Rectal smooth muscle tissue (tissue), 1 donor: ENCODE results near the gene MROH2B.

Experiments used
- H3K27ac ChIP-seq: one replicate; pipeline ENCODE4 v1.7.0; 2013; ENCODE audit warnings: low read depth, low read length, inconsistent platforms
- H3K27me3 ChIP-seq: one replicate; pipeline ENCODE4 v1.7.0; 2013; ENCODE audit warnings: low read length; ENCODE audit not compliant: control insufficient read depth, insufficient read depth
- H3K36me3 ChIP-seq: one replicate; pipeline ENCODE4 v1.7.0; 2013; ENCODE audit warnings: low read length; ENCODE audit not compliant: control insufficient read depth, insufficient read depth
- H3K4me1 ChIP-seq: one replicate; pipeline ENCODE4 v1.7.0; 2013; ENCODE audit warnings: low read length; ENCODE audit not compliant: control insufficient read depth, insufficient read depth
- H3K4me3 ChIP-seq: one replicate; pipeline ENCODE4 v1.7.0; 2013; ENCODE audit warnings: low read length
- H3K9ac ChIP-seq: one replicate; pipeline ENCODE4 v1.7.0; 2013; ENCODE audit warnings: low read length

Gene MROH2B

DNA sequence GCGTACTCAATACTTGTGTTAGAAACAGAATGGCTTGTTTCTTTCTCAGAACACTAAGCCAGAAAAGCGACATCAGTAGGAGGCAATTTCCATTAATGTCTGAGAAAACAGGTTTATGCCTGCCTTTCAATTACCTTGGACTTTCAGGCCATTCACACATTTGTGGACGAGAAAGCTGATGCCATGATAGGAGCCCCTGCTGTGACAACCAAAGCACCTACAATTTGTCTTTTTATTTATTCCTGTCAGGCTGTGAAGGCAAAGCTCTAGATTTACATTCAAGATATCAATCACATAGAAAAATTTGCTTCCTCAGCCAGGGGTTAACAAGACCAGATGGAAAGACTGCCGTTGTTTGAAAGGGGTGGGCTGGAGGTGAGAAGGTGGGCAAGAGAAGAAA lies 85.6 kb downstream of the MROH2B start:
- H3K4me3 ChIP-seq = no peak overlapping the region
- no peak overlapping the region for H3K27ac ChIP-seq
- H3K4me1 ChIP-seq = no peaks in the 10 kb centered on the region
- no peaks in the 10 kb centered on the region for H3K36me3 ChIP-seq
- no peaks in the 10 kb centered on the region for H3K27me3 ChIP-seq
- H3K9ac ChIP-seq = no peak overlapping the region

DNA sequence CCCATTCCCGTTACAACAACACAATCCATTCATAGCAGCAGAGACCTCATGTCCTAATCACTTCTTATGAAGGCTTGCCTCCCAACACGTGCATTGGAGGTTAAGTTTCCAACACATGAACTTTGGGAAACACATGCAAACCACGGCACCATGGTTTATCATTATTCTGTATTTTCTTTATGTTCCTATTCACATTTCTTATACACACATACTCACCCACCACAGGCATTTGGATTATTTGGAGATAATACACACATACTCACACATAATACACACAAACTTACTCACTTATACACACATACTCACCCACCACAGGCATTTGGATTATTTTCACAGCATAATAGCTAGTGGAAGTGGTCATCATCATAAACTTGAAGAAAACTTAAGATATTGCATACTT lies 86.3 kb downstream of the MROH2B start:
- H3K27ac ChIP-seq = no peak overlapping the region
- H3K36me3 ChIP-seq = no peaks in the 10 kb centered on the region
- no peaks in the 10 kb centered on the region for H3K4me1 ChIP-seq
- no peaks in the 10 kb centered on the region for H3K27me3 ChIP-seq
- no peak overlapping the region for H3K9ac ChIP-seq
- no peak overlapping the region for H3K4me3 ChIP-seq

- H3K9ac ChIP-seq = no peak overlapping the region
- H3K4me3 ChIP-seq = no peak overlapping the region
- no peaks in the 10 kb centered on the region for H3K4me1 ChIP-seq
- no peaks in the 10 kb centered on the region for H3K27me3 ChIP-seq
- no peaks in the 10 kb centered on the region for H3K36me3 ChIP-seq
- no peak overlapping the region for H3K27ac ChIP-seq
These were observed 87.4 kb downstream of the MROH2B start for GRCh38 chr5:40983781-40984180.

DNA sequence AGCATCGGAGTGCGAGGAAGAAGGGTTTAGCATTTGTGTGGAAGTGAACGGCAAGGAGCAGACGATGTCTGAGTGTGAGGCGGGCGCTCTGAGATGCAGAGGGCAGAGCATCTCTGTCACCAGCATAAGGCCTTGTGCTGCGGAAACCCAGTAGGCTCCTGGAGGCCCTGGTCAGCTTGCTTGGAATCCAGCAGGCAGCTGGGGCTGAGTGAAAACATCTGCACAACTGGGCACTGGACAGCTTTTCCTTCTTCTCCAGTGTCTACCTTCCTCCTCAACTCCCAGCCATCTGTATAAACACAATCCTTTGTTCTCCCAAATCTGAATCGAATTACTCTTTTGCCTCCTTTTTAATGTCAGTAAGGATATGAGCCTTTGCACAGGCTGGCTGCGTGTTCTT lies 89.7 kb downstream of the MROH2B start:
- H3K36me3 ChIP-seq = no peaks in the 10 kb centered on the region
- H3K4me3 ChIP-seq = no peak overlapping the region
- H3K27ac ChIP-seq = no peak overlapping the region
- no peak overlapping the region for H3K9ac ChIP-seq
- H3K27me3 ChIP-seq = no peaks in the 10 kb centered on the region
- H3K4me1 ChIP-seq = peaks cover 2% of the 10 kb centered on the region

GRCh38 chr5:40976836-40977235 lies 94.3 kb downstream of the MROH2B start:
- H3K27ac ChIP-seq = no peak overlapping the region
- H3K9ac ChIP-seq = no peak overlapping the region
- H3K4me1 ChIP-seq = peaks cover 2% of the 10 kb centered on the region

DNA sequence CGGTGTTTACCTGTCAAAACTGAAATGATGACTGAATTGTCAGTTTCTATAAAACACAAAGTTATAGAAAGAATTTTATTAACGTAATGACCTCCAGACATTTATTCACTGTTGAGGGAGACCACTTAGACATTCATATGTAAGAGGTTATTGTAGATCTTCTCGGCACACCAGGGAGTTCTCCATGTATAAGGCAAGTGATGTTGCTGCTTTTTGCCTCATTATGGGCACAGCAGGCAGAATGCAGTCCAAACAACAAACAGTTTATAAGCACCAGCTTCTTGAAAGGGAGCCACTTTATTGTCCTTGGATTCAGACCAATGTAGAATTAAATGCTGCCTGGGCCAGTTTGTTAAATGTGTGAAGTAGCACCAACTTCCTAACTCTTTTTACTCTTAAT lies 95.1 kb downstream of the MROH2B start:
- Histone ChIP-seq H3K4me3 (no peak overlapping the region), H3K36me3 (no peaks in the 10 kb centered on the region), H3K4me1 (peaks cover 2% of the 10 kb centered on the region), H3K27ac (no peak overlapping the region), H3K9ac (no peak overlapping the region), H3K27me3 (no peaks in the 10 kb centered on the region)

More at GRCh38 chr5:40976836-40977235, 94.3 kb downstream of the MROH2B start:
- no peaks in the 10 kb centered on the region for H3K36me3 ChIP-seq
- H3K27me3 ChIP-seq = no peaks in the 10 kb centered on the region
- H3K4me3 ChIP-seq = no peak overlapping the region

- H3K4me3 ChIP-seq = no peak overlapping the region
- H3K4me1 ChIP-seq = peaks cover 2% of the 10 kb centered on the region
- no peak overlapping the region for H3K27ac ChIP-seq
- H3K9ac ChIP-seq = no peak overlapping the region
- no peaks in the 10 kb centered on the region for H3K27me3 ChIP-seq
- no peaks in the 10 kb centered on the region for H3K36me3 ChIP-seq
These were observed 97.7 kb downstream of the MROH2B start for GRCh38 chr5:40973364-40974004.

DNA sequence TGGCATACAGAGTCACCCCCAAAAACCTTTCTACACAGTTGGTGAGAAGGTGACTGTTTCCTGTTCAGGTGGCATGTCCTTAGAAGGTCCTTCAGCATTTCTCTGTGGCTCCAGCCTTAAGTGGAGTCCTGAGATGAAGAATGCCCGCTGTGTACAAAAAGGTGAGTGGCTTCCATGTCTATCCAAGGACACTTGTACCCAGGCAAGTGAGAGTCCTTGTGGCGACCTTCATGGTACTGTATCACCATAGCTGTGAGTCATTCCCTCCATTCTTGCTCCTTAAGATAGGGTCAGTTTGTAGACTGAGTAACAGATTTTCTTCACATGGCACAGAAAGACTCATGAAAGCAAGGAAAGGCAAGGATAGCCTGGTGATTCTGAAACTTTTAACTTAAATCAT lies 98.7 kb downstream of the MROH2B start:
- Histone ChIP-seq H3K4me3 (no peak overlapping the region), H3K9ac (no peak overlapping the region), H3K27ac (no peak overlapping the region), H3K36me3 (no peaks in the 10 kb centered on the region), H3K27me3 (no peaks in the 10 kb centered on the region), H3K4me1 (peaks cover 2% of the 10 kb centered on the region)

- no peak overlapping the region for H3K9ac ChIP-seq
- H3K36me3 ChIP-seq = no peaks in the 10 kb centered on the region
- no peak overlapping the region for H3K4me3 ChIP-seq
- H3K4me1 ChIP-seq = no peaks in the 10 kb centered on the region
- no peaks in the 10 kb centered on the region for H3K27me3 ChIP-seq
- H3K27ac ChIP-seq = no peak overlapping the region
These were observed 108.8 kb downstream of the MROH2B start for GRCh38 chr5:40962207-40962955.

GRCh38 chr5:40960037-40960436 lies 111.1 kb downstream of the MROH2B start:
- Histone ChIP-seq H3K27me3 (no peaks in the 10 kb centered on the region), H3K4me3 (no peak overlapping the region), H3K27ac (no peak overlapping the region), H3K4me1 (no peaks in the 10 kb centered on the region), H3K36me3 (no peaks in the 10 kb centered on the region), H3K9ac (no peak overlapping the region)

DNA sequence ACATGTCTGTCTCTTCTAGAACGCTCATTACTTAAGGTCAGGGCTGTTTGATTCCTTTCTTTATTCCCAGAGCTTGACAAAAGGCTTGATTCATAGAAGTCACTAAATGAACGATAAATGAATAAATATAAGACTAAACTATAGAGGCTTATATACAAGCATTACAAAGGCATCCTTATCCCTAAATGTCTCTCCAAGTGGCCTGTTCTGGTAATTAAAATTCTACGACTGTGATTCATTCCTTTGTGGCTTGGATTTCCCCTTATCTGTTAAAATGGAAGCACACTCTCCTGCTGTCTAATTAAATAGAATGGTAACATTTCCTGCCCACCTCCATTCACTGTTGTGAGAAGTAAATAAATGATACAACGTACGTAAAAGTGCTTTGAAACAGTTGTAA lies 112.3 kb downstream of the MROH2B start:
- Histone ChIP-seq H3K27me3 (no peaks in the 10 kb centered on the region), H3K27ac (no peak overlapping the region), H3K4me1 (no peaks in the 10 kb centered on the region), H3K36me3 (no peaks in the 10 kb centered on the region), H3K4me3 (no peak overlapping the region), H3K9ac (no peak overlapping the region)

DNA sequence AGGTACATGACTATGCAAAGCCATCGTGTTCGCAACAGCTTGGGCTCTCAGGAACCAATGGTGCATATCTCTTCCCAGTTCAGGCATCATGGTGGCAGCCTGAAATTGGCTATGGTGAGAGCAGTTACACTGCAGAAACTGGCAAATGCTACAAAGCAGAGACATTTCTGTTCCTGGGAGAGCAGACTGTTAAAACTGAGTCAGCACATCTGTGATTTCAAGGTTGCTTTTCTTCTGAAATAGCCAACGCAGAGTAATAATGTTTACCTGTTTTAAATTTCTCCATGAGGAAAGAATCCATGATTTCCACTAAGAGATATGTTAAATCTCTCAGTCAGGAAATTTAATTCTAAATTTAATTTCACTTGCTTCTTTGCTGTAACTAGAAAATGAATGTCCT lies 114.1 kb downstream of the MROH2B start:
- Histone ChIP-seq H3K4me1 (no peaks in the 10 kb centered on the region), H3K4me3 (no peak overlapping the region), H3K9ac (no peak overlapping the region), H3K36me3 (no peaks in the 10 kb centered on the region), H3K27me3 (no peaks in the 10 kb centered on the region), H3K27ac (no peak overlapping the region)

DNA sequence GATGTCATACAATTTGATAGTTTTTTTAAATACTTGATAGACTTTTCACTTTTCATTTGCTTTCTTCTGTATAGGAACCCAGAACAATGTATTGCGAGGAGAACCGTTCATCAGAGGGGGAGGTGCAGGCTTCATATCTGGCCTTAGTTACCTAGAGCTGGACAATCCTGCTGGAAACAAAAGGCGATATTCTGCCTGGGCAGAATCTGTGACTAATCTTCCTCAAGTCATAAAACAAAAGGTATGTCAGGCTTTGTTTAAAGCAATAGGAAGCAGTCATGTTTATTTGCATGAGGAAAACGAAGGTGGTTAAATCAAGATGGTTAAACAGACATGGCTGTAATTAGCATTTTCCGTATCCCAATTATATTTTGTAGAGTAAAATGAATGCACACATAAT lies 115.8 kb downstream of the MROH2B start:
- H3K27me3 ChIP-seq = no peaks in the 10 kb centered on the region
- no peaks in the 10 kb centered on the region for H3K36me3 ChIP-seq

More for the DNA sequence above, 115.8 kb downstream of the MROH2B start:
- H3K9ac ChIP-seq = no peak overlapping the region
- no peaks in the 10 kb centered on the region for H3K4me1 ChIP-seq
- no peak overlapping the region for H3K4me3 ChIP-seq
- H3K27ac ChIP-seq = no peak overlapping the region
